ENCODE data around the gene CNGA3. TPM values are rescaled to one million over a fixed set of nuclear protein-coding genes. Genes with fewer than 3 reads are reported as not detected.

Gene CNGA3
- polyA plus RNA-seq, 2 of the 4 experiments (the other 2 are of a cell fraction): not detected

DNA sequence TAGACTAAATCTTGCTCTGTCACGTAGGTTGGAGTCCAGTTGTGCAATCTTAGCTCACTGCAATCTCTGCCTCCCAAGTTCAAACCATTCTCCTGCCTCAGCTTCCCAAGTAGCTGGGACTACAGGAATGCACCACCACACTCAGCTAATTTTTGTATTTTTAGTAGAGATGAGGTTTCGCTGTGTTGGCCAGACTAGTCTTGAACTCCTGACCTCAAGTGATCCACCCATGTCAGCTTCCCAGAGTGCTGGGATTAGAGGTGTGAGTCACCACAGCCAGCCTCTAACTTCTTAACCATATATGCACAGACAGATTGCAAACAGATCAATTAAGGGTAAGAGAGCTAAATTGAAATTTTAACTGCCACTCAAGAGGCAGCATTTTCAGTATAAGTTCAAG lies 22.1 kb upstream of the CNGA3 start:
- 31% methylated on average over 2 of the region's 2 CpGs for WGBS (ENCODE audit: missing lambda C conversion rate)
- H3K4me2 ChIP-seq: no peak overlapping the region
- H3K9me3 ChIP-seq: peaks cover 37% of the 10 kb centered on the region
- ChIA-PET CTCF (interaction anchor here (1.2 kb wide), 1 partner anchor 61 kb away, joined by 3 read pairs; no protein-coding TSS in a partner anchor), POLR2A (no interaction called here)
- no peak overlapping the region for H3K27ac ChIP-seq
- no peak for FAIRE-seq
- H3K4me1 ChIP-seq: no peaks in the 10 kb centered on the region
- no peak overlapping the region for H3K4me3 ChIP-seq
- no peak for ATAC-seq
- no peak for DNase-seq (ENCODE audit: low read depth in 1 of 2, low spot score in 1 of 2)
- TF ChIP-seq, protein P1, sequence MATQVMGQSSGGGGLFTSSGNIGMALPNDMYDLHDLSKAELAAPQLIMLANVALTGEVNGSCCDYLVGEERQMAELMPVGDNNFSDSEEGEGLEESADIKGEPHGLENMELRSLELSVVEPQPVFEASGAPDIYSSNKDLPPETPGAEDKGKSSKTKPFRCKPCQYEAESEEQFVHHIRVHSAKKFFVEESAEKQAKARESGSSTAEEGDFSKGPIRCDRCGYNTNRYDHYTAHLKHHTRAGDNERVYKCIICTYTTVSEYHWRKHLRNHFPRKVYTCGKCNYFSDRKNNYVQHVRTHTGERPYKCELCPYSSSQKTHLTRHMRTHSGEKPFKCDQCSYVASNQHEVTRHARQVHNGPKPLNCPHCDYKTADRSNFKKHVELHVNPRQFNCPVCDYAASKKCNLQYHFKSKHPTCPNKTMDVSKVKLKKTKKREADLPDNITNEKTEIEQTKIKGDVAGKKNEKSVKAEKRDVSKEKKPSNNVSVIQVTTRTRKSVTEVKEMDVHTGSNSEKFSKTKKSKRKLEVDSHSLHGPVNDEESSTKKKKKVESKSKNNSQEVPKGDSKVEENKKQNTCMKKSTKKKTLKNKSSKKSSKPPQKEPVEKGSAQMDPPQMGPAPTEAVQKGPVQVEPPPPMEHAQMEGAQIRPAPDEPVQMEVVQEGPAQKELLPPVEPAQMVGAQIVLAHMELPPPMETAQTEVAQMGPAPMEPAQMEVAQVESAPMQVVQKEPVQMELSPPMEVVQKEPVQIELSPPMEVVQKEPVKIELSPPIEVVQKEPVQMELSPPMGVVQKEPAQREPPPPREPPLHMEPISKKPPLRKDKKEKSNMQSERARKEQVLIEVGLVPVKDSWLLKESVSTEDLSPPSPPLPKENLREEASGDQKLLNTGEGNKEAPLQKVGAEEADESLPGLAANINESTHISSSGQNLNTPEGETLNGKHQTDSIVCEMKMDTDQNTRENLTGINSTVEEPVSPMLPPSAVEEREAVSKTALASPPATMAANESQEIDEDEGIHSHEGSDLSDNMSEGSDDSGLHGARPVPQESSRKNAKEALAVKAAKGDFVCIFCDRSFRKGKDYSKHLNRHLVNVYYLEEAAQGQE (IDR thresholded peaks at IDR 0.05): no peak
- no peak for TF ChIP-seq JUN (IDR thresholded peaks at IDR 0.05)
- no peak for TF ChIP-seq HDAC2 (IDR thresholded peaks at IDR 0.05)
- TF ChIP-seq, protein P2, sequence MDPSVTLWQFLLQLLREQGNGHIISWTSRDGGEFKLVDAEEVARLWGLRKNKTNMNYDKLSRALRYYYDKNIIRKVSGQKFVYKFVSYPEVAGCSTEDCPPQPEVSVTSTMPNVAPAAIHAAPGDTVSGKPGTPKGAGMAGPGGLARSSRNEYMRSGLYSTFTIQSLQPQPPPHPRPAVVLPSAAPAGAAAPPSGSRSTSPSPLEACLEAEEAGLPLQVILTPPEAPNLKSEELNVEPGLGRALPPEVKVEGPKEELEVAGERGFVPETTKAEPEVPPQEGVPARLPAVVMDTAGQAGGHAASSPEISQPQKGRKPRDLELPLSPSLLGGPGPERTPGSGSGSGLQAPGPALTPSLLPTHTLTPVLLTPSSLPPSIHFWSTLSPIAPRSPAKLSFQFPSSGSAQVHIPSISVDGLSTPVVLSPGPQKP (IDR thresholded peaks at IDR 0.05; ENCODE audit: low read depth, low read length): no peak
- TF ChIP-seq RNF2 (IDR thresholded peaks at IDR 0.05; ENCODE audit: borderline replicate concordance, low read depth): no peak
- no peak for TF ChIP-seq CHD4 (IDR thresholded peaks at IDR 0.05; ENCODE audit: borderline replicate concordance)
- TF ChIP-seq KDM5A (IDR thresholded peaks at IDR 0.05): no peak
- no peak for TF ChIP-seq RAD21 (conservative IDR thresholded peaks at IDR 0.05 in 1 of 2, IDR thresholded peaks at IDR 0.05 in 1 of 2)
- TF ChIP-seq HOXA7 (CRISPR knock-in tag; IDR thresholded peaks at IDR 0.05): no peak
- TF ChIP-seq, protein P3, sequence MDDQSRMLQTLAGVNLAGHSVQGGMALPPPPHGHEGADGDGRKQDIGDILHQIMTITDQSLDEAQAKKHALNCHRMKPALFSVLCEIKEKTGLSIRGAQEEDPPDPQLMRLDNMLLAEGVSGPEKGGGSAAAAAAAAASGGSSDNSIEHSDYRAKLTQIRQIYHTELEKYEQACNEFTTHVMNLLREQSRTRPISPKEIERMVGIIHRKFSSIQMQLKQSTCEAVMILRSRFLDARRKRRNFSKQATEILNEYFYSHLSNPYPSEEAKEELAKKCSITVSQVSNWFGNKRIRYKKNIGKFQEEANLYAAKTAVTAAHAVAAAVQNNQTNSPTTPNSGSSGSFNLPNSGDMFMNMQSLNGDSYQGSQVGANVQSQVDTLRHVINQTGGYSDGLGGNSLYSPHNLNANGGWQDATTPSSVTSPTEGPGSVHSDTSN (IDR thresholded peaks at IDR 0.05): no peak
- TF ChIP-seq ZNF302 (CRISPR knock-in tag; IDR thresholded peaks at IDR 0.05): no peak

DNA sequence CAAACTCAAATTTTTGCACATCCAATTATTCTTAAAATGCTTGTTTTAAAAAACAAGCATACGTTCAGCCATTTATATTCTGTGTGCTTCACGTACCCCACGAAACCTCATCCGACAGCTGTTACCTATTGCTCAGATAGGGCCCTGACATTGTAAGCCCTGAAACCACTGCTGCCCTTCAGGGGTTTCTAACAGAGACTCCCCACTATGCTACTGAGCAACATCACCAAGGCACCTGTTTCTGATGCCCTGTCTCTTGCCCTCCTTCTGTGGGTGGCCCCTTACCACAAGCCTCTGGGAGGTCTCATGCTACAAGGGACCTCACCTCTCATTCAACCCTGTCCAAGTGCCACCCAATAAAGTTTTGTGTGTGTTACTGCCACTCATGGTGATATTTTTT lies 18.5 kb upstream of the CNGA3 start:
- Histone ChIP-seq H3K27ac (no peak overlapping the region), H3K4me1 (no peaks in the 10 kb centered on the region), H3K9me3 (peaks cover 9% of the 10 kb centered on the region; the same call in 1 of the 3 replicates), H3K4me3 (no peak overlapping the region), H3K4me2 (no peak overlapping the region)
- WGBS (ENCODE audit: missing lambda C conversion rate): 90% methylated on average over 4 of the region's 4 CpGs
- FAIRE-seq (no peak), DNase-seq (ENCODE audit: low read depth in 1 of 2, low spot score in 1 of 2) (no peak), ATAC-seq (no peak)
- ChIA-PET POLR2A (no interaction called here), CTCF (interaction anchor here (0.6 kb wide), 1 partner anchor 475 kb away, joined by 3 read pairs; no protein-coding TSS in a partner anchor)
- no peak for TF ChIP-seq FOXS1 (CRISPR knock-in tag; IDR thresholded peaks at IDR 0.05)
- TF ChIP-seq, protein P2 (IDR thresholded peaks at IDR 0.05; ENCODE audit: low read depth, low read length): no peak
- no peak for TF ChIP-seq HOXA7 (CRISPR knock-in tag; IDR thresholded peaks at IDR 0.05)
- no peak for TF ChIP-seq SREBF2 (IDR thresholded peaks at IDR 0.05)
- TF ChIP-seq EHF (CRISPR knock-in tag; IDR thresholded peaks at IDR 0.05): no peak
- TF ChIP-seq HOXB5 (CRISPR knock-in tag; IDR thresholded peaks at IDR 0.05): no peak
- no peak for TF ChIP-seq FOSL2 (IDR thresholded peaks at IDR 0.05)
- TF ChIP-seq FOSL2 (CRISPR knock-in tag; IDR thresholded peaks at IDR 0.05): no peak
- TF ChIP-seq RCOR1 (IDR thresholded peaks at IDR 0.05; ENCODE audit: low read depth, low read length): no peak
- TF ChIP-seq PHF8 (IDR thresholded peaks at IDR 0.05; ENCODE audit: borderline replicate concordance, low read depth): no peak
- TF ChIP-seq CEBPB (IDR thresholded peaks at IDR 0.05): no peak
- no peak for TF ChIP-seq EHMT2 (IDR thresholded peaks at IDR 0.05; ENCODE audit: low read depth)
- TF ChIP-seq ESRRA (IDR thresholded peaks at IDR 0.05; ENCODE audit: borderline replicate concordance, low read length): no peak
